RCC 7860 (cell line): ENCODE measurements around the gene AGAP6.
"Not testable (repeated sequence)": the region's sequence is repeated elsewhere in the genome, so short reads cannot be mapped to it uniquely, and the experiment has no call there.

Source experiments
- DNase-seq: peaks from one replicate; pipeline ENCODE4 v3.0.0-alpha.2; 2015; ENCODE audit warnings: low spot score
- FAIRE-seq: peaks from 2 replicates; lab custom pipeline; 2012; peaks lifted over from hg19 to GRCh38; lab: Jason Lieb, UNC

AGAP6 gene

GRCh38 chr10:50021646-50022045 is 33.4 kb downstream of the AGAP6 start:
- DNase-seq (no peak), FAIRE-seq (no peak)

DNA sequence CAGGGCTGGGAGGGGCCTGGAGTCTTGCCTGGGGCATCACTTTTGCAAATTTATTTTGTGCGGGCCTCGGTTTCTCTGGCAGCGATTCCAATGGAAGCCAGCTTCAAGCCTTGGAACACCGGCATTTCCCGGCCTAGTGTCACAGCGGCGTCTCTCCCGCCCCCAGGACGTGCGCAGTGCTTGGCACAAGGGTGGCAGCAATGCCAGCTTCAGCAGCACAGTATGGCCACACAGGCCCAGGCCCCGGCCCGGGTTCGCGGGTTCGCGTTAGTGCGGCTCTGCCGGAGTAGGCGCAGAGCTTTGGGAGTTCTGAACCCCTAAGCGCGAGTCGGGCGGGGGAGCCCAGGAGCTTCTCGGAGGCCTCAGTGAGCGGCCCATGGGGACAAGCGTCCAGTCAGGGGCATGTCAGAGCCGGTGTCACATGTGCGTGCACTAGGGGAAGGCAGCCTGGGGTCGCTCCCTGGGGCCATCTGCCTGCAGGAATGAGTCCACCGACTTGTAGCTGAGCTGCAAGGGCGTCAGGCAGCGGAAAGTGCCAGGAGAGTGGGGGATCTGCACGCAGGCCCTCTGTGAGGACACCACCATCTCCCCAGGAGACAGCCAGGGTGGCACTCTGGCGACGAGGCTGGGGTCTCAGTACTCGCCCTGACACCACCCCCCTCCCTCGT is 36.6 kb downstream of the AGAP6 start:
- DNase-seq, FAIRE-seq: not testable (repeated sequence)

- no peak for FAIRE-seq
- DNase-seq, result no peak
Observed at GRCh38 chr10:50025627-50026026, 37.4 kb downstream of the AGAP6 start.

- DNase-seq (no peak), FAIRE-seq (no peak)
Observed at GRCh38 chr10:50027195-50027594, 39.0 kb downstream of the AGAP6 start.

- DNase-seq (no peak), FAIRE-seq (no peak)
Observed at GRCh38 chr10:50033481-50033880, 45.3 kb downstream of the AGAP6 start.

- not testable (repeated sequence) for FAIRE-seq, DNase-seq
Observed at GRCh38 chr10:50035337-50035736, 47.1 kb downstream of the AGAP6 start.

GRCh38 chr10:50044941-50045664 is 56.9 kb downstream of the AGAP6 start:
- FAIRE-seq, result no peak

DNA sequence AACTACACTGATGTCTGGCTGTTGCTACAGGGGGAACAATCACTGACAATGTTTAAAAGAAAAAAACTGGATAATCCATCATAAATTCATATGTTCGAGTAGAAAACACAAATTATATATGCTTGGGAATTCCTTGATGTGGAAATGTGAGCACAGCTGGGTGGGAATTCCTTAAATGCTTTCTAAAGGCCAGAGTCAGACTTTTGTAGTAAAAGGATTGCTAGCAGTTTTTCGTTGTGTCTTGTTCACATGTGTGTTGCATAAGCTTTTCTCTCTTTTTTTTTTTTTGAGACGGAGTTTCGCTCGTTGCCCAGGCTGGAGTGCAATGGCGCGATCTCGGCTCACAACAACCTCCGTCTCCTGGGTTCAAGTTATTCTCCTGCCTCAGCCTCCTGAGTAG is 58.3 kb downstream of the AGAP6 start:
- FAIRE-seq, DNase-seq: not testable (repeated sequence)

More at GRCh38 chr10:50044941-50045664, 56.9 kb downstream of the AGAP6 start:
- DNase-seq, result no peak

GRCh38 chr10:50047594-50047993 is 59.4 kb downstream of the AGAP6 start:
- DNase-seq, FAIRE-seq: not testable (repeated sequence)

DNA sequence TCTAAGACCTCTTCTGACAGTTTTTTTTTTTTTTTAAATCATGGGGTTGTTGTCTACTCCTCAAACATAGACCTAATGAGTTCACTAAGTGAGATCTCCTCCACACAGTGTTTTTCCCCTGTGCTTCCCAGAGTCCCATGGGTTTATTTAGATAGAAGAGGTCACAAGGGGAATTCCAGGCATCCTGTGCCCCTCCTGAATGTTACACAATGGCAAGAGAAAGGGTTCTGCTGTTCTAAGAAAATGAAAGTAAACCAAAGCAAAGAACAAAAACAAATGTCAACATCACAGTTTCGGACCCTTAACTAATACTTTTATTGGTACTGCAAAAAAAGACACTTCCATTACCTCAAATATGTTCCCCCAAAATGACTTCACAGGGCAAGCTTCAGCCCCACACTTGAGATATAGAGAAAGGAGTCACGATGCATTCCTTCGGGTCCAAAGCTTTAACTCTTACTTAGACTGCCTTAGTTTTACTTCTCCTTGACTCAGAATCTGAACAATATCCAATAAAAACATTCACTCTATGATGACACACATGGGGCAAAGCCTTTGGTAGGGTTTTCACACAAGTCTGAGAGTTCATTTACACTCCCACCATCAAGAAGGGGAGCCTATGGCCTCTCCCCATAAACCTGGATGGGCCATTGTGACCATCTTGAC is 63.9 kb downstream of the AGAP6 start:
- not testable (repeated sequence) for FAIRE-seq, DNase-seq

- not testable (repeated sequence) for FAIRE-seq, DNase-seq
Observed at GRCh38 chr10:50052778-50053376, 64.7 kb downstream of the AGAP6 start.

DNA sequence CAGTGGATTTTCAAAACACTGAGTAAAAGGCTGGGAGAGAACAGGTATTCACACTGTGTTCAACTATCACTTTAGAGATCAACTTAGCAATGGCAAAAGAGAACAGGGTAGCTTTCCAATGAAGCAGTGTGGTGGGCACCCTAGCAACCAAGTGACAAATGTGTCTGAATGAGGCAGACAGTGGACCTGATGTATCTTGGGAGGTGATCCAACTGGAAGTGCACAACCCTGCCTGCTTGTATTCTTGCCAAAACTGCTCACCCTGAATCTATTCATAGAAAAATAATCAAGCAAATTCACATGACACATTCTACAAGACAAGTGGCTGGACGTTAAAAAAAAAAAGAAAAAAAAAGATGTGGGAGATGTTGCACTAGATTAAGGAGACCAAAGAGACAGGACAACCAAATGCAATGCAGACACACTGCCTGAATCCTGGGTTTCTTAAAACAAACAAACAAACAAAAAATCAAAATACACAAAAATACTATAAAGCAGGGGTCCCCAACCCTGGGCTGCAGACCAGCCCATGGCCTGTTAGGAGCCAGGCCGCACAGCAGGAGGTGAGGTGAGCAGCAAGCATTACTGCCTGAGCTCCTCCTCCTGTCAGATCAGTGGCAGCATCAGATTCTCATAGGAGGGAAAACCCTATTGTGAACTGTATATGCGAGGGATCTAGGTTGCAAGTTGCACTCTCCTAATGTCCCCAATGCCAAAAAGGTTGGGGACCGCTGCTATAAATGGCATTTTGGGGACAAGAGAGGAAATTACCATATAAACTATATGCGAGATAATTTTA is 67.5 kb downstream of the AGAP6 start:
- FAIRE-seq, DNase-seq: not testable (repeated sequence)

DNA sequence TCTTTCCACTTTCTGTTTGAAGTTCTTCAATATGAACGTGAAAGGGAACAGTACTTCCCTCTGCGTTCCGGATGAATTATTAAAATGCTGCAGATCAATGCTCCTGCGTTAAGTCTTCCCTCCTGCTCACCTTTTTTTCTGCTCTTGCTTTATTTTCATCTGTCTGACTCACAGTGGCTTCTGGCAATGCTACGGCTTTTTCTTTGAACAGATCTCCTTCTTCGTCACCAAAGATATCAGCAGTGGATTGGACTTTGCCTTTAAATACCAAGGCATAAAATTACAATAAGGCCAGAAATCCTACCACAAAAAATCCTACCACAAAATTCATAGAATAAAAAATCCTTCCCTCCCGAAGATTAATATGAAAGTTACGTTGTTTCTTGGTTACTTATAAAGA is 68.4 kb downstream of the AGAP6 start:
- FAIRE-seq, result not testable (repeated sequence)

GRCh38 chr10:50058727-50059126 is 70.5 kb downstream of the AGAP6 start:
- not testable (repeated sequence) for FAIRE-seq, DNase-seq

More for the DNA sequence above, 68.4 kb downstream of the AGAP6 start:
- not testable (repeated sequence) for DNase-seq

DNA sequence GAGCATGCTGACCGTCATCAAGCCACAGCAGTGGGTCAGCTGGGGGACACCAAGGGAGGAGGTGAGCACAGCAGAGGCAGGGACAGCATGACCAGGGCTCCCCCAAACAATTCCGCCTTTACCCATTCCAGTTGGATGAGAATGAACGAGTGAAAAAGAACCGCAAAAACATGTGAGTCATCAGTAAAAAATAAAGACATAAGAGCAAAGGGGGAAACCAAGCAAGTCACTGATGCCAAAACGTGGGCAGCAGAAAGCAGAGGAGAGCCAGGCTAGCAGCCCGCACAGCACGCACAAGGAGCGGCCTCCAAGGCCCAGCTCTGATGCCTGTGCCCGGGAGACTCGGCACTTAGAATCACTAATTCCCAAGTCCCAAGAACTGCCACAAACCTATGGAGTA is 71.7 kb downstream of the AGAP6 start:
- FAIRE-seq, DNase-seq: not testable (repeated sequence)
